GM19324 (cell line): ENCODE results near the gene HP1BP3.

ENCODE experiments used
- ATAC-seq: cut with Tn5 transposase; IDR thresholded peaks from one replicate; pipeline ENCODE4 v1.9.1; 2021; ENCODE audit warnings: mild to moderate bottlenecking, moderate library complexity; ENCODE audit not compliant: unreplicated experiment, low FRiP score

HP1BP3 gene

GRCh38 chr1:20771780-20772179 is 15.3 kb downstream of the HP1BP3 start:
- no peak for ATAC-seq

- no peak for ATAC-seq
Observed at GRCh38 chr1:20770314-20771087, 16.6 kb downstream of the HP1BP3 start.

- ATAC-seq, result no peak
Observed at GRCh38 chr1:20767271-20767670, 19.8 kb downstream of the HP1BP3 start.

- no peak for ATAC-seq
Observed at GRCh38 chr1:20763417-20763816, 23.7 kb downstream of the HP1BP3 start.

DNA sequence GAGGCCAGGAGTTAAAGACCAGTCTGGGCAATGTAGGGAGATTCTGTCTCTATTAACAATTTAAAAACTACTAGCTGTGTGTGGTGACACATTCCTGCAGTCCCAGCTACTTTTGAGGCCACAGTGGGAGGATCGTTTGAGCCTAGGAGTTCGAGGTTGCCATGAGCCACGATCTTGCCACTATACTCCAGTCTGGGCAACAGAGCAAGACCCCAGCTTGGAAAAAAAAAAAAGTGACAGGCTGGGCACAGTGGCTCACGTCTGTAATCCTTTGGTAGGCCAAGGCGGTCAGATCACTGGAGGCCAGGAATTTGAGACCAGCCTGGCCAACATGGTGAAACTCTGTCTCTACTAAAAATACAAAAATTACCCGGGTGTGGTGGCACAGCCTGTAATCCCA is 26.8 kb downstream of the HP1BP3 start:
- ATAC-seq, result no peak

- ATAC-seq, result no peak
Observed at GRCh38 chr1:20753589-20753988, 33.5 kb downstream of the HP1BP3 start.

- no peak for ATAC-seq
Observed at GRCh38 chr1:20751462-20751990, 35.6 kb downstream of the HP1BP3 start.

- no peak for ATAC-seq
Observed at GRCh38 chr1:20742671-20743070, 44.4 kb downstream of the HP1BP3 start.

DNA sequence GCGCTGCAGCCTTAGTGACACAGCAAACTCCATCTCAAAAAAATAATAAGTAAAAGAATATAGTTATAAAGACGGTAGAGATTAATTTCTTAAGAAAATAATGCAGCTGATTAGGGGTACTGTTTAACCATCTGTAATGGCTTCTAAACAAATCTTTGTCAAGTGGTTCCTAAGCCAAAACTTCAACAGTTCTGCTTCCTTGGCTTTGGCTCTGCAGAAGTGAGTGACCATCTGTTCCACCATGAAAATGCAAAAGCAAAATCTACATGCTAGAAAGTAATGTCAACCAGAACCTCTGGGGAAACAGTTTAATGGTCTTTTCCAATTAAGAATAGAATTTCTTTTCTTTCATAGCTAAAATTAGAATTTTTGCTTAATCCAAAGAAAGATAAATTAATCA is 46.3 kb downstream of the HP1BP3 start:
- no peak for ATAC-seq

DNA sequence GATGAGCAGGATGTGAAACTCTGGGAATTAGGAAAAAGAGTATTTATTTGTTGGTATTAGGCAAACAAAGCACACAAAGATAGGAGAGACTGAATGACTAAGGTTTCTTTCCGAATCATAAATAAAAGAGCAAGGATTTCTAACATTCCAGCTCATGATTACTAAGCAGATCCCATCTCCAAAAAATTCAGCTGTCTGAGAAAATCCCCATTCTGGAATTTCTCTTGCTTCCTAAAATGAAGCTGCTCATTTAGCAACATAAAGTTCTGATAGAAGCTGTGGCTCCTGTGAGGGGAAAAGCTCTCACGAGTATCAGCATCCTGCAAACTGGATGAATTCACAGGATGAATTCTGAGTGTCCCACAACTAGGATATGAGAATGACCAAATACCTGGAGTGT is 47.9 kb downstream of the HP1BP3 start:
- ATAC-seq, result no peak

DNA sequence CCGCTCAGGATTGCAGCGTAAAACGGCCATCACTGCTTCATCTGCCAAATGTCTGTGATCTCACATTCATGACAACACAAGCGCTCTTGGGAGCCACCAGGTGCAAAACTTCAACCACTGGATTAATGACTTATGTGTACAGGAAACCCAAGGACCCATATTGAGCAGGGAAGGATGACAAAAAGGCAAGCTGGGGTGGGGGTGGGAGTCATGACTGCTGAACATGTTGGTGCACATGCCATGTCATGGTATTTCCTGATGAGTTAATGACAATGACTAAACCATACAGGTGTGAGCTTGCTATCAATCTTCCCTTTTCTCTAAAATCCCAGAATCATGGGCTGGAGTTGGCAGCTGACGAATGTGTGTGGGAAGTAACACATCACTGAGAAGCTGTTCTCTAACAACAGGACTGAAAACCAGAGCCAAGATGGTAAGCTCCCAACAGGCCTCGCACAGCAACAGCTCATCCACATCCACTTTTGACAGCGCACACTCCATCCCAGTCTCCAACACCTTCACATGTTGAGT is 51.5 kb downstream of the HP1BP3 start:
- ATAC-seq, result no peak

- ATAC-seq, result no peak
Observed at GRCh38 chr1:20733360-20733975, 53.6 kb downstream of the HP1BP3 start.

DNA sequence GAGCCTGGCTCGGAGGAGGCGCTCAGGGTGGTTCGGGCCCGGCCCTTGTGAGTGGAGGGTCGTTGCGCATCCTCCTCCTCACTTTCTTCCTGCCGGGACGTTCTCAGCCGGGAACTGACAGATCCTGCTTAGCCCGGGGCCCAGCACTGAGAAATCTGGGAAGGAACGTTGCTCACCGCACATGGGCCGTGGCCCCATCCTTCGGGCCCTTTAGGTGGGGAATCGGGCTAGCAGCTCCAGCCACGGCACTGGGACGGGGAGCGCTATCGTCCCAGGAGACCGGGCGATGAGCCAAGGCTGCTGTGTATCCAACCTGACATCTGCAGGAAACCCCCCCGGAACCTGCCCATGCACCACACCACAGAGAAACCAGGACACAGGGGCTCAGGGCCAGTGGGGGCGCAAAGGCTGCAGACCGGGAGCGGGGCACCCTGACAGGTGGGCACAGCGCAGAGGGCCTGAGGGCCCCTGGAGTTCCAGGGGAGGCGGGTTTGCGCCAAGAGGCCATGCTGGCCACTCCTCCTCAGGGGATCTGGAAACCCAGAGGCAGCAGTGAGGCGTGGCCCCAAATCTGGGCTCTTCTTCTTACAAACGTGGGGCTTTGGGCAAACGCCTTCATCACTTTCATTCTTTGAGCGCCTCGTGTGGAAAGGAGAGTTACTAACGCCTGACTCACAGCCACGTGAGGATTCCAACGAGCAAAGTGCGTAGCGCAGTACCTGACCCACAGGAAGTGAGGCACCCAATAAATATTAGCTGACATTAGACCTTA is 54.3 kb downstream of the HP1BP3 start, which contains the start of gene SH2D5:
Gene SH2D5 (minus strand): TSS at position 116 of the 772 bp plus-strand sequence. CDS start 4,659 bp downstream, outside the sequence.
- ATAC-seq, result peak; percentile 48

- ATAC-seq, result no peak
Observed at GRCh38 chr1:20732071-20732587, 55.0 kb downstream of the HP1BP3 start.

- ATAC-seq, result no peak
Observed at GRCh38 chr1:20731057-20731991, 55.8 kb downstream of the HP1BP3 start.

GRCh38 chr1:20730690-20731056 is 56.4 kb downstream of the HP1BP3 start:
- no peak for ATAC-seq

- ATAC-seq, result no peak
Observed at GRCh38 chr1:20729990-20730689, 57.0 kb downstream of the HP1BP3 start.

DNA sequence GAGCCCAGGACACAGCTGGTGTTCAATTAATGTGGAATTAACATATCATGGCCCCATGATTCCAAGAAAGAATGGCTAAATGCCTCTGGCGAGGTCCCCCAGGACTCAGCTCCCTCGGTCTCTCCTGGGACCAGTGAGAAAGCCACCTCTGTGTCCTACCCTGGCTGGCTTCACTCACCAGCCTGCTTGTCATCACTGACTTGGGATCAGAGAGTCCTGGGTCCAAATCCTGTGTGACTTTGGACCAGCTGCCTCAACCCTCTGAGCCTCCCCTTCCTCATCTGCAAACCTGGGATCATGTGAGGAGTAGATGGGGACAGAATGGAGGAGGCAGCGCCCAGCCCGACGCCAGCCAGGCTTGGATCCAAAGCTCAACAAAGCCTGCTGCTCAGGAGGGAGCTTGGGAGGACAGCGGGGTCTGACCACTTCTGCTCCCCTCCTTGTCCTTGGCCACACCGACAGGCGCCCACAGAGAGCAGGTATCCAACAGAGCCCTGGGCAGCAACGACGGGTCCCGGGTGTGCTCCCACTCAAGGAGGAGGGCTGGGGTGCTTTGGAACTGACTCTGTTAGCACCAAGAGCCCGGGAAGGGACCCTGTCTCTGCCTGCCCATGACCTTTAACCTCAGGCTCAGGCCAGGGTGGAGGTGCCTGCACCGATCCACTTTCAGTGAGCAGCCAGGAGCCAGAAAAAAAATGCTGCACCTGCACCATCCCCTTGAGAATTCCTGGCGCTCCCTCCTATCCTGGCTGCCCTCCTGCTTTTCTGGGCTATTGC is 57.8 kb downstream of the HP1BP3 start:
- no peak for ATAC-seq
